Measurements from ENCODE around the gene BLOC1S4.
"Not testable (repeated sequence)": the region's sequence is repeated elsewhere in the genome, so short reads cannot be mapped to it uniquely, and the experiment has no call there.

The BLOC1S4 gene

DNA sequence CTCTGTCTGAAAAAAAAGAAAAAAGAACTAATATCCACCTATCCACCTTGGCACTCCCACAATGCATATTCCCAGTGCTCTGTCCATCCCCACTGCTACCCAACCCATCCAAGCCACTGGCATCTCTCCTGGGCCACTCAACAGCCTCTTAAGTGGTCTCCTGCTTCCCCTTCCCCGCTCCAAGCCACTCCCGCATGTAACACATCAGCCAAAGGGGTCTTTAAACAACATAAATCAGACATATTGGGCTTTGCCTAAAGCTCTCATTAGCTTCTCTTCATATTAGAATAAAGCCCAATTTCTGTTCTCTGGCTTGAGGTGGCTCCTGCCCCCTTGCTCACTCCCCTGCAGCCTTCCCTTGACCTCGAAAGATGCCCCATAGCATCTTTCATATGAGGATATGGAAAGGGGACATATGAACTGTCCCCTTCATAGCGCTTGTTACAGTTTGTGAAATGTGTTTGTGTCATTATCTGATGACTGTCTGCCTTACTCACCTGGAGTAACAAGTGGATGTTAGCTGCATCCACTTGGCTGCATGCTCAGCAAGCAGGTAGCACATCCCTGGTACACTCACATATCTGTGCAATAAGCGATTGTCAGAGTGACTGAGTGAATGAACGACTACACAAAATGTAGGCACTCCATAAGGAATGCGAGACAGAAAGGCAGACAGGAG is 3.1 kb downstream of the BLOC1S4 start:
- DNase-seq (ENCODE audit: low read depth in 2 of 2), result no peak

DNA sequence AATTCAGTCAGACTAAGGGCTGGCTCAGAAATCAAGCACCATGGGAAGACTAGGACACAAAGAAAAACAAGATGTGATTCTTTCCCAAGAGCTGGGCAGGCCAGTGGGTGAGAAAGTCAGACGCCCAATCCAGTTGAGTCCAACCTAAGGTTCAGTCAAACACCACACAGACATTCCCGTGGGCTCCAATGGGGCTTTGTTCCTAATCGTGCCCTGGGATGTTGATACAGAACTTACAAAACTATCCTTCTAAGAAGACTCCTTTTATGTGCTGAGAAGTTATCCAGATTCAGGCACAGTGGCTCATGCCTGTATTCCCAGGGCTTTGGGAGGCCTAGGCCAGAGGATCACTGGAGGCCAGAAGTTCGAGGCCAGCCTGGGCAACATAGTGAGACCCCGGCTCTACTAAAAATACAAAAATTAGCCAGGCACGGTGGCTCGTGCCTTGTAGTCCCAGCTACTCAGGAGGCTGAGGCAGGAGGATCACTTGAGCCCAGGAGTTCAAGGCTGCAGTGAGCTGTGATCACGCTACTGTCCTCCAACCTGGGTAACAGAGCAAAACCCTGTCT is 3.7 kb downstream of the BLOC1S4 start:
- DNase-seq (ENCODE audit: low read depth in 2 of 2), result no peak

DNA sequence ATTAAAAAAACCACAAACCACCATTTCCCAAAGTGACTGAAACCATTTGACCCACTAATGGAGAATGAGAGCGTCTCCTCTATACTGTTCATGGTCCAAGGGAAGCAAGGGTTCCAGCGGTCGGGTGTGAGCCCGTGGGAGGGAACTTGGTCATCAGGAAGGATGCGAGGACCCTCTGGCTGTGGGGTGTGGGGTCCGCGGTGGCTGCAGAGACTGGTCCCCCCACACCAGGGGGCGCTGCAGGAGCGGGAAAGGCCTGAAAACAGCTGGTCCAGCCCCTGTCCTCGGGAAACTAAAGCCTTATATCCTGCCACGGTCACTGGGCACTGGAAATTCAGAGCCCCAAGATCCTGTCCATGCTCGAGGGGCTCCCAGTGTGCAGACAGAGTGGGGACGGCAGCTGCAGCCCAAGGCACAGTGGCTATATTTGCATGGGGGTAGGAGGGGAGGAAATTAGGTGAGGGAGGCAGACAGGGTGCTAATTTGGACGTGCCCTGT is 4.3 kb downstream of the BLOC1S4 start:
- DNase-seq (ENCODE audit: low read depth in 2 of 2), result peak; percentile 52 to 57

DNA sequence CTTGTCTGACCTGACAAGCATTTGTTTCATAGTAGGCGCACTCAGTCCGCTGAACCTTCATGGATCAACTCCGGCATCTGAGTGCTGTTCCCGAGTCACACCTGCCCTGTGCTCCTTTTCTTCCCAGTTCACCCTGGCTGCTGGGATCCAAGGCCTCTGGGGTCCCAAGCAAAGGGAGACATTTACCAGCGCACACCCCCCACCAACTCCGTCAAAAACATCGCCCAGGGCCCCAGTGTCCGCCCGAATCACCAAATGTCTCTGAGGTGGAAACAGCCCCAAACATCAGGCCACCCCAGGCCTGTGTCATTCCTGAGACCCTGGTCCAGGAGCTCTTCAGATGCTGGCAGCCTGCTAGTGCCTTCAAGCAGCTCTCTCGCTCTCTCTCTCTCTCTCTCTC is 5.1 kb downstream of the BLOC1S4 start:
- no peak for DNase-seq (ENCODE audit: low read depth in 2 of 2)

DNA sequence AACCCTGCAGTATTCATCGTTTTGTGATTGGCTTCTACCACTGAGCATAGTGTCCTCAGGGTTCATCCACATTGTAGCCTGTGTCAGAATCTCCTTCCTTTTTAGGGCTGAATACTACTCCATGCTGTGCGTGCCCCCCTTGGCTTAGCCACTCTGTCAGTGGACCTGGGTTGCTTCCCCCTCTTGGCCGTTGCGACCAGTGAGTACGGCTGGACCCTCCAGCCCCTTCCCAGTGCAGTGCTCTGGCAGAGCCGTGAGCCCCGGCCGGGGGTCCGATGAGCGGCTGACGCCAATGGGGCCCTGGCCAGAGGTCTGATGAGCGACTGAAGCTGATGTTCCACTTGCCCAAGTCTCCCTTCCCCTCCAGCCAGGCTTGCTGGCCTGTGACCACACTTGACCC is 6.9 kb downstream of the BLOC1S4 start:
- DNase-seq (ENCODE audit: low read depth in 2 of 2), result no peak

DNA sequence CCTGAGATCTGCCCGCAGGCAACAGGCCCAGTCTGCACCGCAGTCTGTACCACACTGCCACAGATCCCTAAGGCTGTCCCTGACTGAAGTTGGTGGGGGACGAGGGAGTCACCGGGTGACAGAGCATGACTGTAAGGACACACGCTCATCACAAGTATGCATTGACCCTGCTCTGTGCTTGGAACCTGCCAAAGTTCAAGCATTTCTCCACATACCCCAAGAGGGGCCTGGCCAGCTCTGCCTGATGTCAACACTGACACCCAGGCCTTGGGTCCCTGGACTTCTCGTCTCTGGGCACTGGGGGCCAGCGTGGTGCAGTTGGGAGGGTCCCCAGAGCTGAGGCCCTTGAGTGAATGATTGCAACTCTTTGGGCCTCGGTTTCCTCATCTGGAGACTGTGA is 7.9 kb downstream of the BLOC1S4 start:
- DNase-seq (ENCODE audit: low read depth in 2 of 2), result no peak

DNA sequence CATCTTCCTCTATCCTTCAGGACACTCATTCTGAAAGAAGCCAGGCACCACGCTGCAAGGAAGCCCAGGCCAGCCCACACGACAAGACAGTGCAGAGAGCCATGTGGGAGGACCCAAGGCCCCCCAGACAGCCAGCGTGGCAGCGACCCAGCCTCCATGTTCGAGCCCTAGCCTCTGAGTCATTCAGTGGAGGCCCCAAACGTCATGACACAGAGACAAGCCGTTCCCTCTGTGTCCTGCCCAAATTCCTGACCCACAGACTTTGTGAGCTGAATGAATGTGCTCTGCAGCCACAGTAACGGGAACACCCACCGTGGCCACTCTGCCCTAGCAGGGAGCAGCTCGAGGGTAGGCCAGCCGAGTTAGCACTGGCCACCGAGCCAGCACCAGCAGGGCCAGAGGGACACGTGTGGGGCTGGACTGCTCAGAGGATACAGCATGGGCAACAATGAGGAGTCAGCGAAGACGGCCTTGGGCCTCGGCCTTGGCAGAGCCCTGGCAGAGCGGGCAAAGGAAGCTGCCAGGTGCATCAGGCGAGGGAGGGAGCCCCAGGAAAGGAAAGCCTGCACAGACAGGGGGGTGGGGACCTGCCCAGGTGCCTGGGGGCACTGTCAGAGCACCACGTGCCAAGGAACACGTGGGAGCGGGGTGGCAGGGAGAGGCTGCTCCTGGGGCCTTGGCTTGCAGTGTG is 8.6 kb downstream of the BLOC1S4 start:
- no peak for DNase-seq (ENCODE audit: low read depth in 2 of 2)

DNA sequence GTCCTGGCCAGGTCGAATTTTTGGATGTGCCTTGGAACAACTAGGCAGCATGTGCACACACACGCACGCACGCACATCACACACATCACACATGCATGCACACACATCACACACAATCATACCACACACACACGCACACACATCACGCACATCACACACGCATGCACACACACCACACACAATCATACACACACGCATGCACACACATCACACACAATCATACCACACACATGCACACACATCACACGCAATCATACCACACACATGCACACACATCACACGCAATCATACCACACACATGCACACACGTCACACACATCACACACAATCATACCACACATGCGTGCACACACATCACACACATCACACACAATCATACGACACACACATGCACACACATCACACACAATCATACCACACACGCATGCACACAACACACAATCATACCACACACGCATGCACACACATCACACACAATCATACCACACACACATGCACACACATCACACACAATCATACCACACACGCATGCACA is 9.5 kb downstream of the BLOC1S4 start:
- not testable (repeated sequence) for DNase-seq (ENCODE audit: low read depth in 2 of 2)

DNA sequence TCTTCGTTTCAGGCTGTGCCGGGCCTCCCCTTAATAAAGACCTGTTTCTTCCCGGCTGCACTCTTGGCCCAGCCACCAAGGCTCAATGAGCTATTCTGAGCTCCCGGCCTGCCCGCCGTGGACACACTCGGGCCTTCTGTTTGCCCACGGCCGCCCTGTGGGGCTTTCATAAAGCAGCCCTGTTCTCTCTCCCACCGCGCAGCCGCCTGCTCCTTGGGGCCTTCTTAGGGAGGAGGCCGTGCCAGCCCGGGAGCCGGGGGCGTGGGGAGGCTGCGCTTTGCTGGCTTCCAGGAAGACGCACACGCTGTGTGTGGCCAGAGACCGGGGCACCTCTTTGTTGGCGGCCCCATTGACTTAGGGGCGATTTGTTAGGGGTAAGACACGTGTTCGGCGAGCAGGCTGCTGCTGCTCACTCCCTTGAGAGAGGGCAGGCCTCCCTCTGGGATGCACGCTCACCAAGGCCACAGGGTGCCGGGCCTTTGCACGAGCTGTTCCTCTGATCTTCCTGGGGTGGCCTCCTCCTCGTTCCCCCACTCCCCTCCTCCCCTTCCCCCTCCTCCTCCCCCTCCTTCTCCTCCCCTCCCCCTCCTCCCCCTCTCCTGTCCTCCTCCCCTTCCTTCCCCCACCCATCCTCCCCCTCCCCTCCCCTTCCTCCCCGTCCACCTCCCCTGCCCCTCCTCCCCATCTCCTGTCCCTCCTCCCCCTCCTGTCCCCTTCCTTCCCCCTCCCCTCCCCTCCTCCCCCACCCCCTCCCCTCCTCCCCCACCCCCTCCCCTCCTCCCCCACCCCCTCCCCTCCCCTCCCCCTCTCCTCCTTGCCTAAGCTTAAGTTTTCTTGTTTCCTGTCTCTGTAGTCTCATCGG is 11.3 kb downstream of the BLOC1S4 start:
- no peak for DNase-seq (ENCODE audit: low read depth in 2 of 2)

DNA sequence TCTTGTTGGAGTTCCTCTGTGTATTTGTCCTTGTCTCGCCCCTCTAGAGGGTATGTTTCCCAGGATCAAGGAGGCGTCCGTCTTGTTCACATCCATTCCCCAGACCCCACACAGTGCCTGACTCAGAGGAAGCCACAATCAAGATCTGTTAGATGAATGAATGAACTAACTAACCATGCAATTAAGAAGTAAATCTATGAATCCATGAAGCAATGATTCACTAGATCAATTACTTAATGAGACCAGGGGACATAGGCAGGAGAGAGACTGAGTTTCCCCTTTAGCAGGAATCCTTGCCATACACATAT is 11.9 kb downstream of the BLOC1S4 start:
- DNase-seq (ENCODE audit: low read depth in 2 of 2), result no peak

DNA sequence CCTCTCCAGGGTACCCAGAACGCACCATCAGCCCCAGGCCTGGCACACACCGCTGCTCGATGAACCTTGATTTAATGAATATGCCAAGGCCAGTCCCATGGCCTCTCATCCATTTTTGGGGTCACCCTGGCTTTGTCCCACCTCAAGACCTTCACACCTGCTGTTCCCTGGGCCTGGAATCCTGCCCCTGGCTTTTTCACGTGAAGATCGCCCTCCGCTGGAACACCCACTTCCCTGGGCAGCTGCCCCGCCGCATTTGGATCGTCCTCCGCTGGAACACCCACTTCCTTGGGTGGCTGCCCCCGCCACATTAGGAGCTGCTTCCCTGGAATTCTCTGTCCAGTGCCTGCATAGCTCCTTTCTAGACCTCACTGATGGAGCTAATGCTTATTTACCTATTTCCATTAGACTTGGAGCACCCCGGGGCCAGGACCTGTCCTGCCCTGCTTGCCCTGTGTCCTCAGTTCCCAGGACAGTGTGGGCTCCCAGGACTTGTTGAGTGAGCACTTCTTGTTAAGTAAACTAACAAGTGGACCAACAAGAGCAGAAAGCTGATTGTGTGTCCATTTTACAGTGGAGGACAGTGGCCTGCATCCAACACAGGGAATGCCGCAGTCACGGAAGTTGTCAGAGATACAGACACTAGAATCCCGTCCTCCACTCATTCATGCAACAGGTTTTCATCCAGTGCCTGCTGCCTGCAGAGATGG is 12.5 kb downstream of the BLOC1S4 start:
- DNase-seq (ENCODE audit: low read depth in 2 of 2), result no peak

DNA sequence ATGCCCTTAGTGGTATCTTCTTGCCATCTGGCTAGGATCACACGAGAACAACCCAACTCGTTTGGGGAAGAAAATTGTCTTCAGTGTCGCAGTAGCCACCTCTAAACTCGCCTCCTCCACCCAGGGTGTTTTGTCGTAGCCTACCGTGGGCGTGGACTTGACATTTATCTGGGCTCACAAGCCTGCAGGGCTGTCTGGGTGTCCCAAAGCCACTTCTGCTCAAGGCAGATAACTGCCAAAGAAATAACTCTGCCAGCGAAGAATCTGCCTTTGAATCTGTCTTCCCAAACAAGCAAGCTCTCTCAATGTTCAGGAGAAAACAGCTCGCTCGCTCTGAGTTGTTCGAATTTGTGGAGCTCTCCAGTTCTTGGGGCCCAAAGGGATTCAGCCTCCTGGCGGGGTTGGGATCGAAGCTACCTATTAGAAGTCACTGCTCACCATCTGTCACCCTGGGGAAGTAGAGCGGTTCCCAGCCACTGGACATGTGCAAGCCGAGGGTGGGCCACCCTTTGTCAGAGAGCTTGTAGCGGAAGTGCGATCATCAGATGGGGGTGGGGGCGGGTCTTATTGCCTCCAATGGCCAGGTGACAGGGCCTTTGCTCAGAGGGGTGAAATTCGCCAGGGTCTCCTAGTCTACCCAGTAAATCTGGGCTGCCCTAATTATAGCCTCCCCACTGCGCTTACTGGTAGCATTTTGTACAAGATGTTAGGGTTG is 14.8 kb downstream of the BLOC1S4 start:
- no peak for DNase-seq (ENCODE audit: low read depth in 2 of 2)

DNA sequence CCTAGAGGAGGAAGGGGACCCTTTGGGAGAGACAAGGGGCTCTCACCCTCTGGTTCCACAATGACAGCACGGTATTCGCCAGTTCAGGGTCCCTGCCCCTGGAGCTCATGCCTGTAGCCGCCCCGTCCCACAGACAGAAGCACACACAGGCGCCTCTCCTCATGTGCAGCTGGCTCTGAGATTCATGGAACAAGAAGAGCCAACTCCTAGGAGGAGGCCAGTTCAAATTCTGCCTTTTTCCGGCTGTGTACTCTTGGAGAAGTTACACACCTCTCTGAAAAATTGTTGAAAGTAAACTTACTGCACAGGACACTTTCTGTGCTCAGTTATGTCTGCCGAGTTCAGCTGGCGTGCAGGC is 15.3 kb downstream of the BLOC1S4 start:
- no peak for DNase-seq (ENCODE audit: low read depth in 2 of 2)

DNA sequence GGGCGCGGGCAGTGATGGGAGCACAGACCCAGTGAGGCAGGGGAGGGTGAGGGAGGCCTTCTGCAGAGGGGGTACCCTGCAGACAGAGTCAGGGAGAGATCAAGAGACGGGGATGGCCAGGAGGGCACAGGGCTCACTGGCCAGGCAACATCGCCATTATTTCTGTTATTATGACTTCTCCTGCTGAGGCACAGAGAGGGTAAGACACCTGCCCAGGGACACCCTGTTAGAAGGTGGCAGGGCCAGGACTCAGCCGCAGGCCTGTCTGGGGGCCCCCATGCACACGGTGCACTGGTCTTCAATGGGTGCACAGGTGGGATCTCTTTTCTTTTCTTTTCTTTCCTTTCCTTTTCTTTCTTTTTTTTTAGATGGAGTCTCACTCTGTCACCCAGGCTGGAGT is 15.8 kb downstream of the BLOC1S4 start:
- no peak for DNase-seq (ENCODE audit: low read depth in 2 of 2)

DNA sequence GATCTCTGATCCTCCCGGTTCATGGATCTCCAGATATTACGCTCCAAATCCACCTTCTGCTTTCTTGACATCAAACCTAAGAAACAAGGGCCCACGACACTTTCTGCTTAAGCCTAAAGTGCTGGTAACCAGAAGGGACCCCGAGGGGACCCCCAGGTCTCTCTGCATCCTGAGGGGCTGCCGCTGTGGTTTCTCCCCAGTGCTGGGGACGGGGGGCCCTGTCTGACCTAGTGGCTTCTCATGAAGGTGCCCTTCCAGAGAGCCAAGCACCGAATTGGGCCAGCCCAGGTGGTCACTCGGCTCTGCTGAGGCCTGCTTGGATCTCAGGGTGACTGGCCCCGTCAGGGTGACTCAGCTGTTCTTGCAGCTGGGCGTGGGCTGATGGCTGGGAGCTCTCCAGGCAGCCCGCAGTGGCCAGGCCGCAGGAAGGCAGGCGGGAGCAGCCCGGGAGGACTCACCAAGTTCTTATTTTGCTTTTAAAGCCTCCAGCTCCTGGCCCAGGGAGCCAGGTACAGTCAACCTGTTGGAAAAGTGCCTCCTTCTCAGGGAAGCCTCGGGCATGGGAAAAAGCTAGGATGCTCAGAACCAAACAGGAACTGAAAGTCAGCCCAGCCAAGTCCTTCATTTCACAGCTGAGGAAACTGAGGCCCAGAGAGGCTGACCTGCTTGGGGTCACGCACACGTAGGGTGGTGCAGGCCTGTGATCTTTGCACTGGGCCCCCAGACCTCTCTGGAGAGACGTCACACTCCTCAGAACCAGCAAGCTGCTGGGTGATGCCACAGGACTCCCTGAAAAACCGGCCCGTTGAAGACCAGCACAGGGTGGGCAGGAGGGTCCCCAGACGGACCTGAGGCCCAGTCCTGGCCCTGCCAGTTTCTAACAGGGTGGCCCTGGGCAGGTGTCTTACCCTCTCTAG is 16.7 kb downstream of the BLOC1S4 start:
- DNase-seq (ENCODE audit: low read depth in 2 of 2), result no peak

DNA sequence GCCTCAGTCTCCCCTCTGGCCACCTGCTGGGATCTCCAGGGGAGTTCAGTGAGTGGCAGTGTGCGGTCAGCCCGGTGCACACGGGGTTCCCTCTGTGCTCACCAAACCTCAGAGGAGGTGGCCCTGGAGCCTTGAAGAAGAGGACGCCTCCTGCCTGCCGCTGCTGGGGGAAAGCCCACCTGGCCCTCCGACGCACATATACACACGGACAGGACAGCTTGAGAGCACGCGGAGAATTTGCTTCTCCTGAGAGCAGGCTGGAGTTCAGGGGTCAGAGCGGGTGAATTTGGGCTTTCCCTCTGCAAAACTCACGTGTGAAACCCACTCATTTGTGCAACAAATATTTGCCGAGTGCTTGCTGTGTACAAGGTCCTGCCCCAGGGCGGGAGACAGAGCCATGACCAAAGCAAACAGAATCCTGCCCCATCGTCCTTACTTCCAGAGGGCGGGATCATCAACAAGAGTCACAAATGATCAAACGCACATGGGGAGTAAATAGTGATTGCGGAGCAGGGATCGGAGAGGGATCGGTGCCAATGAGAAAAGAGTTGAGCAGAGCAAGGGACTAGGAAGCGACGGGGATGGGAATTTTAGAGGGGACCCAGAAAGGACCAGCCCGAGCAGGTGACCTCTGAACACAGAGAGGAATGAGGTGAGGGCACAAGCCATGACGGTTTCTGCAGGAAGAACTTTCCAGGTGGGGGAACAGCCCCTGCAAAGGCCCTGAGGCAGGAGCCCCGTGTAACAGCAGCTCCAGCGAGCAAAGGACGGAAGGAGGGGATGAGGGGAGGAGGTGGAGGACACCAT is 17.6 kb downstream of the BLOC1S4 start:
- no peak for DNase-seq (ENCODE audit: low read depth in 2 of 2)

DNA sequence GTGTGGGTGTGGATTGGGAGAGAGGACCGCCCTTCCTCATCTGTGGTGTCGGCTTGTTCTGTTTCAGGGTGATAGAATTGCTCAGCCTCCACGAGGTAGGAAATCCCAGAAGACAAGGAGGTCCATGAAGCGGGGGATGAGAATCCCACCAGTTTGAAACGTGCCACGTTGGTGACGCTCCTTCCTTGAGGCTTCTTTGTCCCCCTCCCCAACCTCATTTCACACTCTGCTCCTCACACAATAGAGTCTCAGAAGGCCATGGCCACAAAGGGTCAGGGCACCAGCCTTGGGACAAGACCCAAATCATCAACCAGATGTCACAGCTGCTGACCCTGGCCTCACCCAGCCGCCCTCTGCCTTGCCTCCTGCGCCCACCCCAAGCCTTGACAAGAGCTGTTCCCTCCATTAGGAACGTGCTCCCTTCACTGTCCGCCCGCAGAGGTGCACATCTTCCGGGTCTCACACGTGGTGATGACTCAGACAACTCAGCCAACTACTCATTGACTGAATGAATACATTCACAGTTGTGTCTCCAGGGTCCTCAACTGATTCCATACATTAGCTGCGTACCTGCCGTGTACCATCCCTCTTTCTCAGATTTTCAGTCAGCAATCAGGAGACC is 18.3 kb downstream of the BLOC1S4 start:
- DNase-seq (ENCODE audit: low read depth in 2 of 2), result no peak

DNA sequence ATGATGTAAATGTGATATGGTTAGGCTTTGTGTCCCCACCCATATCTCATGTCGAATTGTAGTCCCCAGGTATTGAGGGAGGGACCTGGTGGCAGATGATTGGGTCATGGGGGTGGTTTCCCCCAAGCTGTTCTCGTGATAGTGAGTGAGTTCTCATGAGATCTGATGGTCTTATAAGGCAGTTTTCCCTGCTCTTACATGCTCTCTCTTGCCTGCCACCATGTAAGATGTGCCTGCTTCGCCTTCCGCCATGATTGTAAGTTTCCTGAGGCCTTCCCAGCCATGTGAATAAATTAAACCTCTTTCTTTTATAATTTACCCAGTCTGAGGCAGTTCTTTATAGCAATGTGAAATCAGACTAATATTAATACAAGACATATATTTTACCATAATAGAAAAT is 23.9 kb downstream of the BLOC1S4 start:
- DNase-seq (ENCODE audit: low read depth in 2 of 2), result no peak

DNA sequence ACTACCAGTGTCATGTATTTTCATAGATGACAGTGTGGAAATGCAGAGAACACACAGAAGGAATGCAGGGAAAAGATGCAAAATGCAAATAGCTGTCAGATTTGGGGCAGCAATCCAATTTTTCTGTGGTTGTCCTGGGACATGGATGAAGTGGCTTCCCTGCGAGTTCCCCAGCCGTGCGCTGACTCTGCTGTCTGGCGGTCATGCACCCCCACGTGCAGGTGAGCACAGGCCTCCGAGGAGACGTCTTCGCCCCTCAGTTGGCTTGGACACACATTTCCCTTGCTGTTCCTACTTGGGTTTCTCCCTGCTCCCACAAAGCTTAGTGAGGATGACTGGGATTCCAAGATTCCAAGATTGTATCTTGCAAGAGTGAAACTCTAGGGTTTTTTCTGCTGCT is 24.4 kb downstream of the BLOC1S4 start:
- DNase-seq (ENCODE audit: low read depth in 2 of 2), result no peak

Data from stimulated activated CD8-positive, alpha-beta memory T cell treated with anti-CD3 and anti-CD28 coated beads, Interleukin-15, amount 100 ng/mL, for 4 hours (primary cell).